Cardiac muscle cell (in vitro differentiated cells and primary cell): Measurements from ENCODE around the gene R3HDM2. TPM values are rescaled to one million over a fixed set of nuclear protein-coding genes. Genes with fewer than 3 reads are reported as not detected.

Experiments used
- DNase-seq, 2 donors: peaks; one replicate each; pipeline versions ENCODE4 v3.0.0 to v3.0.0-alpha.2; 2010 to 2017; ENCODE audit warnings: low read depth in 1 of 2, low spot score in 1 of 2
- H3K27ac ChIP-seq: fragments of 200-600 bp; sonication (generic); 2 replicates; pipeline ENCODE4 v1.5.1; 2016
- H3K27me3 ChIP-seq: fragments of 200-600 bp; sonication (generic); 2 replicates; pipeline ENCODE4 v1.6.0; 2016; ENCODE audit warnings: control low read depth
- H3K36me3 ChIP-seq: fragments of 200-600 bp; sonication (generic); 2 replicates; pipeline ENCODE4 v1.5.1; 2016; ENCODE audit warnings: control low read depth
- H3K4me1 ChIP-seq: fragments of 200-600 bp; sonication (generic); 2 replicates; pipeline ENCODE4 v1.8.1; 2017; ENCODE audit warnings: low read depth, mild to moderate bottlenecking, mixed run types
- H3K4me3 ChIP-seq: fragments of 200-600 bp; sonication (generic); 2 replicates; pipeline ENCODE4 v1.5.1; 2016; ENCODE audit warnings: mild to moderate bottlenecking
- H3K9me3 ChIP-seq: fragments of 200-600 bp; sonication (generic); 2 replicates; pipeline ENCODE4 v1.5.1; 2017; ENCODE audit warnings: low read depth, mild to moderate bottlenecking, control low read depth
- CTCF ChIP-seq: IDR thresholded peaks from 2 replicates; pipeline ENCODE4 v1.5.1; 2012; ENCODE audit warnings: low read depth, mild to moderate bottlenecking, low read length
- polyA plus RNA-seq: library from polyadenylated mRNA; unstranded; fragments of >200 nt; fragmentation: Nextera tagmentation; extraction: Ambion mirVana; gene quantifications from 2 replicates; pipeline ENCODE4 v1.2.1, GENCODE V29; 2016
- total RNA-seq: library from RNA; depleted of rRNA; stranded (reverse); fragments of >200 nt; gene quantifications from 2 replicates; pipeline ENCODE4 v1.2.3, GENCODE V29; 2016

R3HDM2 gene
- 27.4 and 59.9 TPM in 2 replicates for total RNA-seq
- 23.3 and 41.8 TPM in 2 replicates for polyA plus RNA-seq

DNA sequence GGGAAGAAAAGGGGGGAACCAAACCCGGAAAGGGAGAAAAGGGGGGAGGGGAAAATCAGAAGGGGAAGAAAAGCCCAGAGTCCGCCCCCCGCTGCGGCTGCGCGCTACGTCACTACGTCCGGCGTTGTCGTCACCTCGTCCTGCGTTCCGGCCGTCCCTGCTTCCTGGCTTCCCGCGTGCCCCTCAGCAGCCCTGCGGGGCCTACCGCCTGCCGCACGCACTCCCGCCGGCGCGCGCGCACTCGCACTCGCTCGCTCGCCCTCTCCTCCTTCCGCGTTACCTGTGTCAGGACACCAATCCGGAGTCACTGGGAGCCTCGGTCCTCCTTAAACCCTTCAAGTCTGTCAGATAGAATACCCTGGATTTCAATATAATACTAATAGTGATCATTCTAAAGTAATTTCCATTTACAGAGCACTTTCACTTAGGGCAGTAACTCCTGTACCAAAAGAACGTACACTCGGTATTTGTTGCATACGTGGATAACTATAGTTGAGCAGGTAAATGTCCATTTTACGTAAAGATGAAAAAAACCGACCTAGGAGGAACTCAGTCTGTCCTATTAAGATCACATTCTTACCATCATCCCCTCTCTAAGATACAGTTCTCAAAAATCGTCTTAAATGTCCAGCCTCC, at the start of gene R3HDM2:
Gene R3HDM2, minus strand, starts transcription at position 113 of the 636 bp plus-strand sequence. CDS start 120,615 bp downstream, outside the sequence.
- H3K27me3 ChIP-seq: no peaks in the 10 kb centered on the region
- H3K36me3 ChIP-seq: no peaks in the 10 kb centered on the region
- H3K4me3 ChIP-seq: peak within 1 kb of the TSS; percentile 72
- DNase-seq: peak; percentile 95 to 97
- H3K9me3 ChIP-seq: no peaks in the 10 kb centered on the region
- no peak for TF ChIP-seq CTCF
- peak within 1 kb of the TSS; percentile 97 for H3K27ac ChIP-seq
- H3K4me1 ChIP-seq: peaks cover 15% of the 10 kb centered on the region

DNA sequence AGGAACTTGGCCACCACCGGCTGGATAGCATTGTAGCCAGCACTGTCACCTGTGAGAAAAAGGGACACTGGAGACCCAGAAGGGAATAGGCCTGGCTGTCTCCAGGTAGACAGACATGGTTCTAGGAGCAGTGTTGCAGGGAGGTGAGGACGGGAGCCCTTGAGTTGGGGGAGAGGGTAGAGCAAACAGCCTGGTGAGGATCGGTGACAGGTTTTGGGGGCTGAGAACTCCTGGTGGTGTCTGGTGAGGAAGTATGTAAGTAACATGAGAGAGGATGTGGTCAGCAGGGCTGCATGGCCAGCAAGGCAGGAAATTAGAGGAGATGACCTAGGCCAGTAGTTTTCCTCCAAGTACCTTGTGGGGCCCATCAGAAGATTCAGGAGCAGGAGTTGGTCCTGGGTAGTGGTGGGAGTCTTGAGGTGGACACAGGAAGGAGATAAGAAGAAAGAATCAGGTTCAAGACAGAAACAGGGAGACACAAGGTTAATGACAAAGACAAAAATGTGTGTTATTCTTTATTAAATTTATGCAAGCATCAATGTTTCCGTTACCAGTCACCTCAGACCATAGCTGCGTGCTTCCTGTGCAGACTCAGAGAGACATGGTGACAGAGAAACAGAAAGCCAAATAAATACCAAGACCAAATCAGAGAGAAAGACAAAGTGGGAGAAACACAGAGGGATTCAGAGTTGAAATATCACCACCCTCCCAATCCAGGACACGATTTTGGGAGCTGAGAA, 48.7 kb upstream of the R3HDM2 start, which contains the start of gene ARHGAP9:
Gene ARHGAP9, minus strand, starts transcription at position 491 of the 740 bp plus-strand sequence. Its CDS starts 460 bp downstream, at position 31.
- no peak for DNase-seq
- Histone ChIP-seq H3K9me3 (no peaks in the 10 kb centered on the region), H3K27ac (no peak within 1 kb of the TSS), H3K4me3 (no peak within 1 kb of the TSS), H3K36me3 (no peaks in the 10 kb centered on the region), H3K27me3 (peaks cover 52% of the 10 kb centered on the region), H3K4me1 (no peaks in the 10 kb centered on the region)
- TF ChIP-seq CTCF: no peak

DNA sequence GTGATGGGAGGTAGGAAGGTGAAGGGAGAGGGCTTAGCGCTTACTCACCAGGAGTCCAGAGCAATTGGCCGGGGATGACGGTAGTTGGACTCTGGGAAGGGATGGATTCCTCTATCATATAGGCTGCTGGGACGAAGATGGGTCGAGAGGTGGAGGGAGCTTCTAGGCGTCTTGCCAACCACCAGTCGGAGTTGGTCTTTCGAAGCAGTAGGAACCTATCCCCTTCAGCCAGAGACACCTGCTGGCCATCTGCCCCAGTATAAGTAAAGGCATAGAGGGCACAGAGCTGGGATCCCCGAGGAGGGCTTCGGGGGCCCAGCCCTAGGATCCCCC, 48.2 kb upstream of the R3HDM2 start:
- Histone ChIP-seq H3K9me3 (no peaks in the 10 kb centered on the region), H3K27me3 (peaks cover 58% of the 10 kb centered on the region), H3K27ac (no peak overlapping the region), H3K4me3 (no peak overlapping the region), H3K36me3 (no peaks in the 10 kb centered on the region), H3K4me1 (no peaks in the 10 kb centered on the region)
- DNase-seq: no peak
- TF ChIP-seq CTCF: no peak

DNA sequence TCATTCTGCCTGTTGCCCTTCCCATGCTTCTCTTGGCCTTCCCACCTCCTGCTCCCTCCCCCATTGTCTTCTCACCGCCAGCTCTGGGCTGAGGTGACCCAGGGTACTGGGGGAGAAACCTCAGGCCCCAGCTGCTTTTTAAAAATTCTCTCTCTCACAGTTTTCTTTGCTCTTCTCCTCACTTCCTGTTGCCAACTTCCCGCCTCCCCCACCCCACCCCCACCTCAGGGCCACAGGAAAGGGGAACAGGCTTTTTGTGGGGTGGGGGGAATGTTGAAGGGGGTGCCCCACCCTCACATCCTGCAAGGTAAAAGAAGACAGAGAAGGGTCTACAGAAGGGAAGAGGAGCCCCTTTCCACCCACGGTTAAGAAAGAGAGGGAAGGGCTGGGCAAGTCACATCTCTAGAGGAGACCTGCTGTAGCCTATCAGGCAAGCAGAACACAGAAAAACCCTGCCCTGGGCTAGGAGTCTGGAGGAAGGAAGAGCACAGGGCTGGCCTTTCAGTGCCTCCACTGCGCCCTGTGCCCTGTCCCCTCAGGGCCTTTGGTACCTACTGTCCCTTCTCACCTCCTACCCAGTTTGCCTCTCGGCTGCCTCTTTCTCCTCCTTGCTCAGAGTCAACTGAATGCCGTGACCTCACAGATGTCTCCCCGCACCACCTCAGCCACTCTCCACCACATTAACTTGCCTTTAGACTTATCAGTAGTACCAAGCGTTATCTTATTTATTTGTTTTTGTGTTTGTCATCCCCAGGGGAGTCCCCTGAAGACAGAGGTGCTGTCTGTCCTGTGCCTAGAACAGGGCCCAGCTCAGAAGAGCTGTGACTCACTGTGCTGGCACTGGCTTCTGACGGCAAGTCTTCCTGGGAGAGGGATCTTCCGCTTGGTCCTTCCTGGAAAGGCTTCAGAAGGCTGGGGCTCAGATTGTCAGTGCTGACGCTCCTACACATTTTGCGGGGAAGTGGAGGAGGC, 47.2 kb upstream of the R3HDM2 start:
- TF ChIP-seq CTCF: no peak
- no peak overlapping the region for H3K27ac ChIP-seq

DNA sequence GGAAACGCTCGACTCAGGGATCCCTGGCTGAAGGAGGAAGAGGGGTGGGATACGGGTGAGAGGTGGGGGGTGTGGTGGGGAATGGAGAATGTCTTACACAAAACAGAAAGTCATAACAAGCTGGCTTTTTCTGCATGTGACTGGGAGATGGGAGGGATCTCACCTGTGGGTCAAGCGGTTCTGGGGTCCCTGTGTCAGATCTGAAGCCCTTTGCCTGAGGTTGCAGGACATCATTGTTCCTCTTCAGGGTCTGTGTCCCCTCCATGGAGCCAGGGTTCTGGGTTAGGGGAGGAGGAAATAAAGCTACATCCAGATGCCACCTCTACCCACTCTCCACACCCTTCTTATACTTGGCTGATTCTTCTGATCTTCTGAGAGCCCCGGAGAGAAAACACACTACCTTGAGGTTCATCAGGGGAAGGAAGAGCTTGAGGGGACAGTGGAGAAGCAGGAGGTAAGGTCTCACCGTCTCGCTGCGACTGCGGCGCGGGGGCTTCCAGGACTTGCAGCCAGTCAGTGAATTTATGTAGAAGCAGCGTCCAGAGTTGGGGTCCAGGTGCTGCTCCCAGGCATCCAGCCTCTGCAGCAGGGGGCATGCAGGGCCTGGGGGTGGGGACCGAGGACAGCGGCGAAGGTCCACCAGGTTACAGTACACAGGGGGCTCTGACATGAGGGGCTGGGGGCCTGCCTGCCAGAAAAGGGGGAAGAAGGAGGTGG, 46.3 kb upstream of the R3HDM2 start:
- Histone ChIP-seq H3K36me3 (no peaks in the 10 kb centered on the region), H3K4me1 (no peaks in the 10 kb centered on the region), H3K4me3 (no peak overlapping the region), H3K27me3 (peaks cover 76% of the 10 kb centered on the region), H3K27ac (no peak overlapping the region), H3K9me3 (no peaks in the 10 kb centered on the region)
- no peak for DNase-seq
- TF ChIP-seq CTCF: no peak

More for the DNA sequence above, 47.2 kb upstream of the R3HDM2 start:
- DNase-seq: peak in 1 of 2 donors; percentile 83
- no peaks in the 10 kb centered on the region for H3K9me3 ChIP-seq
- peaks cover 68% of the 10 kb centered on the region for H3K27me3 ChIP-seq
- no peaks in the 10 kb centered on the region for H3K36me3 ChIP-seq
- no peak overlapping the region for H3K4me3 ChIP-seq
- H3K4me1 ChIP-seq: no peaks in the 10 kb centered on the region
